HepG2 (cell line): ENCODE measurements around the gene AQP10. TPM values are rescaled to one million over a fixed set of nuclear protein-coding genes. Genes with fewer than 3 reads are reported as not detected.

Source experiments
- CC2D1A ChIP-seq: sonication (generic); formaldehyde crosslinking; IDR thresholded peaks from 2 replicates; pipeline ENCODE4 v1.8.1; 2023; ENCODE audit warnings: mild to moderate bottlenecking, missing genetic modification reagents
- FLYWCH1 ChIP-seq: sonication (generic); formaldehyde crosslinking; IDR thresholded peaks from 2 replicates; pipeline ENCODE4 v1.8.1; 2023; ENCODE audit warnings: mild to moderate bottlenecking, missing genetic modification reagents
- FOXO4 ChIP-seq: sonication (generic); formaldehyde crosslinking; conservative IDR thresholded peaks from 2 replicates; pipeline ENCODE4 v1.8.1; 2023; ENCODE audit warnings: missing genetic modification reagents
- GMEB2 ChIP-seq: IDR thresholded peaks from 2 replicates; pipeline ENCODE4 v1.6.1; 2016; ENCODE audit warnings: missing biosample characterization, missing genetic modification reagents, low read depth
- HDAC6 ChIP-seq: fragments of 200-600 bp; sonication (generic); IDR thresholded peaks from 2 replicates; pipeline ENCODE4 v1.7.0; 2017; ENCODE audit warnings: mild to moderate bottlenecking, antibody characterized with exemption, low read length, low read depth
- KAT8 ChIP-seq: IDR thresholded peaks from 2 replicates; pipeline ENCODE4 v1.6.1; 2016; ENCODE audit warnings: missing genetic modification reagents, missing compliant biosample characterization
- MAFG ChIP-seq: sonication (generic); formaldehyde crosslinking; IDR thresholded peaks from 2 replicates; pipeline ENCODE4 v1.5.1; 2020; ENCODE audit warnings: mild to moderate bottlenecking, missing genetic modification reagents
- MED13 ChIP-seq: sonication (generic); formaldehyde crosslinking; IDR thresholded peaks from 2 replicates; pipeline ENCODE4 v1.5.0; 2020; ENCODE audit warnings: missing genetic modification reagents
- MEIS2 ChIP-seq: sonication (generic); formaldehyde crosslinking; IDR thresholded peaks from 2 replicates; pipeline ENCODE4 v1.9.0; 2021; ENCODE audit warnings: mild to moderate bottlenecking, missing genetic modification reagents
- MXD4 ChIP-seq: IDR thresholded peaks from 2 replicates; pipeline ENCODE4 v1.6.1; 2016; ENCODE audit warnings: mild to moderate bottlenecking, missing biosample characterization, missing genetic modification reagents
- NR2F6 ChIP-seq, 2 experiments: IDR thresholded peaks; 2 replicates each; pipeline ENCODE4 v1.6.1; 2016; ENCODE audit warnings: antibody characterized with exemption in 1 of 2, mild to moderate bottlenecking in 1 of 2
- PAXIP1 ChIP-seq: sonication (generic); formaldehyde crosslinking; conservative IDR thresholded peaks from 2 replicates; pipeline ENCODE4 v1.4.0; 2020; ENCODE audit warnings: mild to moderate bottlenecking, missing genetic modification reagents, moderate library complexity
- SMAD9 ChIP-seq: sonication (generic); formaldehyde crosslinking; IDR thresholded peaks from 2 replicates; pipeline ENCODE4 v1.5.1; 2020; ENCODE audit warnings: mild to moderate bottlenecking, missing genetic modification reagents
- TEF ChIP-seq: sonication (generic); formaldehyde crosslinking; IDR thresholded peaks from 2 replicates; pipeline ENCODE4 v1.5.0; 2020; ENCODE audit warnings: missing genetic modification reagents
- ZKSCAN5 ChIP-seq: sonication (generic); formaldehyde crosslinking; IDR thresholded peaks from 2 replicates; pipeline ENCODE4 v1.5.1; 2020; ENCODE audit warnings: mild to moderate bottlenecking, missing genetic modification reagents
- ZMYM3 ChIP-seq: sonication (generic); formaldehyde crosslinking; IDR thresholded peaks from 2 replicates; pipeline ENCODE4 v1.5.1; 2020; ENCODE audit warnings: mild to moderate bottlenecking, missing genetic modification reagents
- ZNF234 ChIP-seq: sonication (generic); formaldehyde crosslinking; conservative IDR thresholded peaks from 2 replicates; pipeline ENCODE4 v1.5.1; 2020; ENCODE audit warnings: mild to moderate bottlenecking, missing genetic modification reagents
- ZNF563 ChIP-seq: sonication (generic); formaldehyde crosslinking; IDR thresholded peaks from 2 replicates; pipeline ENCODE4 v1.8.0; 2022; ENCODE audit warnings: mild to moderate bottlenecking, moderate library complexity, missing genetic modification reagents
- ZNF572 ChIP-seq: sonication (generic); formaldehyde crosslinking; IDR thresholded peaks from 2 replicates; pipeline ENCODE4 v1.5.1; 2020; ENCODE audit warnings: mild to moderate bottlenecking, missing genetic modification reagents
- ZNF629 ChIP-seq: sonication (generic); formaldehyde crosslinking; conservative IDR thresholded peaks from 2 replicates; pipeline ENCODE4 v1.5.0; 2020; ENCODE audit warnings: missing genetic modification reagents
- ZNF644 ChIP-seq: IDR thresholded peaks from 2 replicates; pipeline ENCODE4 v1.6.1; 2016; ENCODE audit warnings: low read depth
- ZNF7 ChIP-seq: IDR thresholded peaks from 2 replicates; pipeline ENCODE4 v1.6.1; 2016; ENCODE audit warnings: missing biosample characterization, missing genetic modification reagents
- polyA plus RNA-seq, 8 experiments: library from polyadenylated mRNA; depleted of rRNA in 3 of 8; stranded (reverse) in 7 of 8; unstranded in 1 of 8; fragments of >200 nt; fragmentation: Illumina TruSeq in 4 of 8; extraction: Trizol in 4 of 8; gene quantifications; 2 replicates each; pipeline versions ENCODE4 v1.2.1 to v1.2.3, GENCODE V29; 2011 to 2016; ENCODE audit warnings: low read depth in 4 of 8, missing spikeins in 1 of 8, mixed read lengths in 1 of 8; ENCODE audit not compliant: insufficient read depth in 1 of 8
- total RNA-seq, 5 experiments: library from RNA; depleted of rRNA; stranded (reverse); fragments of >200 nt; fragmentation: Illumina TruSeq; extraction: Trizol; gene quantifications; 2 replicates each; pipeline ENCODE4 v1.2.3, GENCODE V29; 2016; ENCODE audit warnings: low read depth in 1 of 5
- TF ChIP-seq, protein P1 (sequence below): sonication (generic); formaldehyde crosslinking; IDR thresholded peaks from 2 replicates; pipeline ENCODE4 v1.9.0; 2022; ENCODE audit warnings: low read depth, missing genetic modification reagents

Gene AQP10
- total and polyA plus RNA-seq, 2 of the 13 experiments (the other 11 are each of a cell fraction or from before 2014, with no cell fraction given): 0.30 TPM; not detected in 1

GRCh38 chr1:154351363-154352068, 30.6 kb downstream of the AQP10 start (continued):
- TF ChIP-seq ZNF644 (CRISPR knock-in tag): 0 out of 2 replicates have a peak, but pooled peaks have one; percentile 6
- TF ChIP-seq KAT8 (CRISPR knock-in tag): no peak
- TF ChIP-seq ZNF629: no peak
- TF ChIP-seq ZNF572 (CRISPR knock-in tag): no peak
- TF ChIP-seq FLYWCH1 (CRISPR knock-in tag): no peak
- no peak for TF ChIP-seq FOXO4 (CRISPR knock-in tag)
- TF ChIP-seq GMEB2 (CRISPR knock-in tag): no peak
- no peak for TF ChIP-seq TEF (CRISPR knock-in tag)
- TF ChIP-seq ZNF7: no peak
- TF ChIP-seq ZNF234 (CRISPR knock-in tag): no peak
- no peak for TF ChIP-seq SMAD9 (CRISPR knock-in tag)
- TF ChIP-seq ZKSCAN5 (CRISPR knock-in tag): no peak
- no peak for TF ChIP-seq MXD4 (CRISPR knock-in tag)
- TF ChIP-seq ZNF563 (CRISPR knock-in tag): no peak
- TF ChIP-seq NR2F6 (IDR thresholded peaks at IDR 0.05): no peak
- no peak for TF ChIP-seq NR2F6 (CRISPR knock-in tag; IDR thresholded peaks at IDR 0.05)
- no peak for TF ChIP-seq CC2D1A (CRISPR knock-in tag)
- peak; percentile 96 for TF ChIP-seq MEIS2
- TF ChIP-seq HDAC6: no peak
- TF ChIP-seq ZMYM3: peak; percentile 32; the same call in 1 of the 2 replicates
- TF ChIP-seq, protein P1, sequence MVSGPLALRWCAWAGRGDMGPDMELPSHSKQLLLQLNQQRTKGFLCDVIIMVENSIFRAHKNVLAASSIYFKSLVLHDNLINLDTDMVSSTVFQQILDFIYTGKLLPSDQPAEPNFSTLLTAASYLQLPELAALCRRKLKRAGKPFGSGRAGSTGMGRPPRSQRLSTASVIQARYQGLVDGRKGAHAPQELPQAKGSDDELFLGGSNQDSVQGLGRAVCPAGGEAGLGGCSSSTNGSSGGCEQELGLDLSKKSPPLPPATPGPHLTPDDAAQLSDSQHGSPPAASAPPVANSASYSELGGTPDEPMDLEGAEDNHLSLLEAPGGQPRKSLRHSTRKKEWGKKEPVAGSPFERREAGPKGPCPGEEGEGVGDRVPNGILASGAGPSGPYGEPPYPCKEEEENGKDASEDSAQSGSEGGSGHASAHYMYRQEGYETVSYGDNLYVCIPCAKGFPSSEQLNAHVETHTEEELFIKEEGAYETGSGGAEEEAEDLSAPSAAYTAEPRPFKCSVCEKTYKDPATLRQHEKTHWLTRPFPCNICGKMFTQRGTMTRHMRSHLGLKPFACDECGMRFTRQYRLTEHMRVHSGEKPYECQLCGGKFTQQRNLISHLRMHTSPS (CRISPR knock-in tag): no peak
- TF ChIP-seq PAXIP1 (CRISPR knock-in tag): peak; percentile 75
- no peak for TF ChIP-seq MED13 (CRISPR knock-in tag)
- TF ChIP-seq MAFG (CRISPR knock-in tag): no peak
